ENCODE measurements around the gene CDC37L1.

DNA sequence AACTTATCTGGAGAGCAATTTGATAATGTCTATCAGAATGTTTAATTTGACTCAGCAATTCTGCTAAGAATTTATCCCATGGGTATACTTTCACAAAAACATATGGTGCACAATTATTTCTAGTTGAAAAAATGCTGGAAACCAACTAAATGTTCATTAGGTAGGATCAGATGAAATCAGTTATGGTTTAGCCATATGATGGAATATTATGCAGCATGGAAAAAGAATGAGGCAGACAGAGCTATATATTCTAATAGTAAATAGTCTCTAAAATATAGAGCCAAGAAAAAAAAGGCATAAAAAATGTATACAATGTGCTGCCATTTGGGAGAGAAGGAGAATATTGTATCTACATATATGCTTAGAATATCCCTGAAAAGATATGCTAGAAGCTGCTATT is 9.5 kb upstream of the CDC37L1 start:
- no peak for TF ChIP-seq POLR2A (IDR thresholded peaks at IDR 0.05)
- TF ChIP-seq, protein P1, sequence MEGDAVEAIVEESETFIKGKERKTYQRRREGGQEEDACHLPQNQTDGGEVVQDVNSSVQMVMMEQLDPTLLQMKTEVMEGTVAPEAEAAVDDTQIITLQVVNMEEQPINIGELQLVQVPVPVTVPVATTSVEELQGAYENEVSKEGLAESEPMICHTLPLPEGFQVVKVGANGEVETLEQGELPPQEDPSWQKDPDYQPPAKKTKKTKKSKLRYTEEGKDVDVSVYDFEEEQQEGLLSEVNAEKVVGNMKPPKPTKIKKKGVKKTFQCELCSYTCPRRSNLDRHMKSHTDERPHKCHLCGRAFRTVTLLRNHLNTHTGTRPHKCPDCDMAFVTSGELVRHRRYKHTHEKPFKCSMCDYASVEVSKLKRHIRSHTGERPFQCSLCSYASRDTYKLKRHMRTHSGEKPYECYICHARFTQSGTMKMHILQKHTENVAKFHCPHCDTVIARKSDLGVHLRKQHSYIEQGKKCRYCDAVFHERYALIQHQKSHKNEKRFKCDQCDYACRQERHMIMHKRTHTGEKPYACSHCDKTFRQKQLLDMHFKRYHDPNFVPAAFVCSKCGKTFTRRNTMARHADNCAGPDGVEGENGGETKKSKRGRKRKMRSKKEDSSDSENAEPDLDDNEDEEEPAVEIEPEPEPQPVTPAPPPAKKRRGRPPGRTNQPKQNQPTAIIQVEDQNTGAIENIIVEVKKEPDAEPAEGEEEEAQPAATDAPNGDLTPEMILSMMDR (IDR thresholded peaks at IDR 0.05), result no peak
